NK-92 treated with Interleukin-12 subunit alpha and Interleukin-12 subunit beta, amount 100 ng/mL, for 24 hours (cell line): ENCODE results near the gene ALDH3B2.
"Not testable (repeated sequence)": the region's sequence is repeated elsewhere in the genome, so short reads cannot be mapped to it uniquely, and the experiment has no call there.

Experiments
- DNase-seq: peaks from one replicate; lab custom pipeline; 2025; lab: John Stamatoyannopoulos, UW

Gene ALDH3B2

DNA sequence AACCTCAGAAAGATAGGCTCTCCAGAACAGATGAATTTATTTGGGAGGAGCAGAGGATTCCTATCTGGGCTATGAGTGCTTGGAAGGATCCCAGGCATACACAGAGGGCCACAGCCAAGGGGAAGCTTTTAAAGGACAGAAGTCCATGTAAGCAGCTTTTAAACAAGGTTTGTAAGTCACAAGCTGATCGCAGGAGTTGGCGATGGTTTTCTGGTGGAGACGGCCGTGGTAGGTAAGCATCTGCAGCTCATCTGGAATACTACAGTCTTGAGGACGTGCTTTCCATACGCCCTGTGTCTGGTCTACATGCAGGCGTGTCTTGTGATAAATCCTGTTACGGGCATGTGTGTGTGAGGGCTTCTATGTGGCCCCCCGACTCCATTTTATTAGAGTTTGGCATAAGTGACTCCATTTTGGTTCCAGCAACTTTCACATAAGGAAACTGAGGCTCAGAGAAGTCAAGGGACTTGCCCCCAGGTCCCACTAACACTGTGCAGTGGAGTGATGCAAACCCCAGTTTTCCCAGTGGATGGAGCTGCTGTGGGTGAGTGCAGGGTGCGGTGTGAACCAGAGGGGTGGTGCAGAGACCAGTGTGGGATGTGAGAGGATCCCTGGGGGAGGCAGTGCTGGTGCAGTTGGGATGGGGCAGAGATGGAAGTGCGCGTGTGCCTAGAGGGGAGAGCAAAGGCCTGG is 12.1 kb downstream of the ALDH3B2 start:
- DNase-seq: no peak

DNA sequence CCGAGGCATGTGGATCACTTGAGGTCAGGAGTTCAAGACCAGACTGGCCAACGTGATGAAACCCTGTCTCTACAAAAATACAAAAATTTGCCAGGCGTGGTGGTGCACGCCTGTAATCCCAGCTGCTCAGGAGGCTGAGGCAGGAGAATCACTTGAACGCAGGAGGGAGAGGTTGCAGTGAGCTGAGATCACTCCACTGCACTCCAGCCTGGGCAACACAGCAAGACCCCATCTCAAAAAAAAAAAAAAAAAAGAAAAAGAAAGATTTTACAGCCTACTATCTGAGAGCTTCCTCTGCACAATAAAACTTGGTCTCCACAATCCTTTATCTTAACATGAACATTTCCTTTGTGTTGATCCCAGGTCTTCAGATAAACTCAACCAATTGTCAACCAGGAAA is 13.7 kb downstream of the ALDH3B2 start:
- not testable (repeated sequence) for DNase-seq

DNA sequence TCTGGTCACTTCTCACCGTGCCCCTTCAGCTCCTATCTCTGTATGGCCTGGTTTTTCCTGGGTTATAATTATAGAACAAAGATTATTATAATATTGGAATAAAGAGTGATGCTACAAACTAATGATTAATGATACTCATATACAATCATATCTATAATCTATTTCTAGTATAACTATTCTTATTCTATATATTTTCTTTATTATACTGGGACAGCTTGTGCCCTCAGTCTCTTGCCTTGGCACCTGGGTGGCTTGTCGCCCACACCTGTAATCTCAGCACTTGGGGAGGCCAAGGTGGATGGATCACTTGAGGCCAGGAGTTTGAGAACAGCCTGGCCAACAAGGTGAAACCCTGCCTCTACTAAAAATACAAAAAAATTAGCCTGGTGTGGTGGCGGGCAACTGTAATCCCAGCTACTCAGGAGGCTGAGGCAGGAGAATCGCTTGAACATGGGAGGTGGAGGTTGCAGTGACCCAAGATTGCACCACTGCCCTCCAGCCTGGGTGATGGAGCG is 14.7 kb downstream of the ALDH3B2 start:
- DNase-seq: not testable (repeated sequence)

DNA sequence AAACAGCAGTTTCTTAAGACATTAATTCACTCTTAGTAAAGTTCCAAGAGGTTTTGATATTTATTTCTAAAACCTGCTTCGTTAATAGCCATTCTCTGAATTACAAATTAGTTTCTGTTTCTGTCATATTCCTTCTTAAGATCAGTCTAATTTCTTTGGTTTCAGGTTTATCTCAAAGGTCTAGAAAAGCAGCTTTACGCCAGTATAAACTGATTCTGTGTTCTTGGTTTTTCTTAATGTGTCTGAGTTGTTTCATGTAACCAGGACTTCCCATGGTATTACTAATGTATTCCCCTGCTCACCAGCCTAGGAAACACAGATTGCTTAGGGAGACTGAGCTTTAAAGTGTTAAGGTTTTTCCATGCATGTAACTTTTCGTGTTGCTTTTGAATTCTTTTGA is 17.1 kb downstream of the ALDH3B2 start:
- no peak for DNase-seq

DNA sequence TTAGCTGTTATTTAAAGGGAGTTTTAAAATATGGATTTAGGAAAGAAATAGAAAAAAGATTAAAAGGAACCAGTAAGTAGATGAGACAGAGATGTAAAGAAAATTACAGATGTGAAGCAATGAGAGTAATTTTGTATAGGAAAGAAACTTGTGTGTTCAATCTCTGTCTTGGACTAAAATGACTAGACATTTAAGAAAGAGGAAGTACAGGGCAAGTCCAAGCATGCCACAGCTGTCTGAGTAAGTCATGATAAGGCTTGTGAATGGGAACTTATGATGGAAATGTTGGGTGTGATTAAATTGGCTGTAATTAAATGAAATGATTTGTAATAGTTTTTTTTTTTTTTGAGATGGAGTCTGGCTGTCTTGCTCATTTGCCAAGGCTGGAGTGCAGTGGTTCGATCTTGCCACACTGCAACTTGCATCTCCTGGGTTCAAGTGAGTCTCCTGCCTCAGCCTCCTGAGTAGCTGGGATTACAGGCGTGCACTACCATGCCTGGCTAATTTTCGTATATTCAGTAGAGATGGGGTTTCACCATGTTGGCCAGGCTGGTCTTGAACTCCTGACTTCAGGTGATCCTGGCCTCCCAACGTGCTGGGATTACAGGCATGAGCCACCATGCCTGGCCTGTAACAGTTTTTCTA is 18.0 kb downstream of the ALDH3B2 start:
- DNase-seq: no peak

DNA sequence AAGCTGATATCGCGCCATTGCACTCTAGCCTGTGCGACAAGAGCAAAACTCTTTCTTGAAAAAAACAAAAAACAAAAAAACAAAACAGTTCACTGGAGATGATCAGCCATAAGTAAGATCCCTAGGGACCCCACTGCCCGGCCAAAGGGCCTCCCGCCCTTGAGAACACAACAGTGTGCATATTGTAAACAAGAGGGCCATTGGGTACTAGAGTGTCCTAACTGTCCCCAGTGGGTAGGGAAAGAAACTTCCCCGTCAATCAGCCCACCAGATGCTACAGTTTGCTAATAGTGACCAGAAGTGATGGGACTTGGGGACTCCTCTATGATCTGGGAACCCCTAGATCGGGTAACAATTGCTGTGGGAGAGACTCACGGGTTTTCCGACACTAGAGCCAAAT is 20.2 kb downstream of the ALDH3B2 start:
- DNase-seq: no peak

DNA sequence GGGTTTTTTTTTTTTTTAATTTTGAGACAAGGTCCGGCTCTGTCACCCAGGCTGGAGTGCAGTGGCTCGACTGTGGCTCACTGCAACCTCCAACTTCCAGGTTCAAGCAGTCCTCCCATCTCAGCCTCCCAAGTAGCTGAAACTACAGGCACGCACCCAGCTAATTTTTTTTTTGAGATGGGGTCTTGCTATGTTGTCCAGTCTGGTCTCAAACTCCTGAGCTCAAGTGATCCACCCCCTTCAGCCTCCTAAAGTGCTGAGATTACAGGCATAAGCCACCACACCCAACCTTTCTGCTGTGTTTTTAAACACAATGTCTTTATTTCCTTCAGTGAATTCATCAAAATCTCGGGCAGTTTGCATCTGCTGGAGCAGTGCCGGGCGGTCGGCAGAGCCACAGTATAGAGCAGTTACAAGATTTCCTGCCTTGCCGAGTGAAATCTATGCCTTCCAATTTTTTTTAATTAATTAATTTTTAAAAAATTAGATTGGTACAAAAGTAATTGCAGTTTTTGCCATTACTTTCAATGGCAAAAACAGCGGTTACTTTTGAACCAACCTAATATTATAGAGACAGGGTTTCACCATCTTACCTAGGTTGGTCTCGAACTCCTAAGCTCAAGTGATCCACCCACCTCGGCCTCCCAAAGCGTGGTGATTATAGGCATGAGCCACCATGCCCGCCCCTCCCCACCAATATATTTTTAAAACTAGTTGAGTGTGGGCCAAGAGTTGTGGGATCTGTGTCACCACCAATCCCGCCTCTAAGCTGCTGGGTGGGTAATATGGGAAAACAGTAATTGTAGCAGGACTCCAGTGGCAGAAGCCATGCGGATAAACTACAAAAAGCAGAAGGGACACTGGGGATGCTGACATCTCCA is 21.2 kb downstream of the ALDH3B2 start:
- no peak for DNase-seq

DNA sequence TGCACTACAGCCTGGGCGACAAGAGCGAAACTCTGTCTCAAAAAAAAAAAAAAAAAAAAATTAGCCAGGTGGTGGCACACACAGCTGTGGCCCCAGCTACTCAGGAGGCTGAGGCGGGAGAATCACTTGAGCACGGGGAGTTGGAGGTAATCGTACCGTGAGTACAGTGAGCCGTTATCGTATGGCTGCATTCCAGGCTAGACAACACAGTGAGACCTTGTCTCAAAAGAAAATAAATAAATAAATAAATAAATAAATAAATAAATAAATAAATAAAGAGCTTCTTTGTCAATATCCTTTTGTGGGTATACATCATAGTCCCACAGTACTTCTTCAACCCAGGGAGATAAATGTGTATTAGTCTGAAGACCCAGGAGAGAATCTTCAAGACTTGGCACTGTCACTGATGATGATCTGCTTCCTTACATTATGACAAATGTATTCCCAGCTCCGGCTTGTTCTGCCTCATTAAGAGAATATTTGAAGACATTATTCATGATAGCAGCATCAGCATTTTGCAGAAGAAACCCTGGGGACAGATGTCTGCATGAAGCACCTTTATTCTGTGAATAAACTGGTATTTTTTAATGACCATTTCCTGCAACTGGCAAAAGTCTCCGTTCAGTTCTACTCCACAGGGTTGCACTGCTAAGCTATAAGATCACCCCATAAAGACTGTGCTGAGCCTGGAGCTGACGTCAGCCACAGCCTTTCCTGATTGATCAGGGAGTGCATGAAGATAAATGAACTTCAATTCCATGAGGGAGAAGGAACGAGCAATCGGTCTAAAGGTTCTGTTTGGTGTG is 22.2 kb downstream of the ALDH3B2 start:
- no peak for DNase-seq

DNA sequence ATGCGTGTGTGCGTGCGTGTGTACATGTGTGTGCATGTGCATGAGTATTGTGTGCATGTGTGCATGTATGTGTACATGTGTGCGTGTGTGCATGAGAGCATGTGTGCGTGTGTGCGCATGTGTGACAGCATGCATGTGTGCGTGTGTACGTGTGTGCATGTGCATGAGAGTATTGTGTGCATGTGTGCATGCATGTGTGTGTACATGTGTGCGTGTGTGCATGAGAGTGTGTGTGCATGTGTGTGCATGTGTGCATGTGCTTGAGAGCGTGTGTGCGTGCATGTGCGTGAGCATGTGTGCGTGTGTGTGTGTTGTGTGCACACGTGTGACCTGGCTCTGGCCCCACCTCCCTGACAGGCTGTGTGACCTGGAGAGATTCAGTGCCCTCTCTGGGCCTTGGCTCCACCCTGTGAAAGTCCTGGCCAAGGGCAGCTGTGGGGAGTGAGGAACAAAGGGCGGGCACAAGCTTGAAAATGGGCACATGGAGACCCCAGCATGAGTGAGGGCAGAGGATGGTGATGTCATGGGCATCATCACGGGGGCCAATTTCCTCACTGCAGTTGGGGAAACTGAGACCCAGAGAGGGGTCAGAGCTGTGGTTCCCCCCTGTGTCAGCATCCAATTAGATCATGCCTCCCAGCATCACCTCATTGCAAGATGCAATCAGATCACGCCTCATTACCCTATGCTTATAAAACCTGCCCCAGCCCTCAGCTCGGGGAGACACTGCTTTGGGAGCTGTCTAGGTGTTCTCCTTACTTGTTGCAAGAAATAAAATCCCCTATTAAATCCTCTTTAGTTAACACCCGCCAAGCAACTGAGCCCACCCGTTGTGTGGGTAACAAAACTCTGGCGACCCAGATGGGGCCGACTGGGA is 24.6 kb downstream of the ALDH3B2 start:
- no peak for DNase-seq

DNA sequence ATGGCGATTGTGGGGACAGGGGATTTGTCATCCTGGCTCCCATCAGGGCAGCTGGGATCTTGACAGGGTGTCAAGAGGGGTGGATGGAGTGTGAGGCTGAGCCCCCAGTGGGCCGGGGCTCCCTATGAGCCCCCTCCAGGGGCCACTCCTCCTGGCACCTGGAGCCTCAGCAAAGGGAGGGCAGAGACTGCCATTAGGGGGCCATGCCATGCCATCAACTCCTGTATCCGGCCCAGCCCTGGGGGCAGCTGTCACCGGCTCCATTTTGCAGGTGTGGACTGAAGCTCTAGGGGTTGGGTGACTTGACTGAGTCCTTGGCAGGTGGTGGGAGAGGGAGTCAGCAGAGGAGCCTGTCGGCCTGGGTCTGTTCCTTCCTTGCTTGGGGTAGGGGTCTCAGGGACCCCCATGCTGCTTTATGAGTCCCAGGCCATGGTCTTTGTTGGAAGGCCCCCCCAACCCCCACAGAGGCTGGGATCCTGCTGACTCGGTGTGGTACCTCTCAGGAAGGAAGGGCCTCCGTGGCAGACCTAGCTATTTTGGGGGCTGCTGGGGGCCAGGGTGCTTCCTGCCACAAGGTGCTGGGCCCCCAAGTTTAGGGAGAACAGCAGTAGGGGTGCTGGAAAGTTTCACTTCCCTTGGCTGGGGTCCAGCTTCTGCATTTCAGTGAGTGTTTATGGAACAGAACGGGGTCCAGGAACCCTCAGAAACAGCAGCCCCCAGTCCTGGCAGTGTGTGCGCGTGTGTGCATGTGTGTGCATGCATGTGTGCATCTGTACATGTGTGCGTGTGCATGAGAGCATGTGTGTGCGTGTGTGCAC is 25.4 kb downstream of the ALDH3B2 start:
- no peak for DNase-seq

DNA sequence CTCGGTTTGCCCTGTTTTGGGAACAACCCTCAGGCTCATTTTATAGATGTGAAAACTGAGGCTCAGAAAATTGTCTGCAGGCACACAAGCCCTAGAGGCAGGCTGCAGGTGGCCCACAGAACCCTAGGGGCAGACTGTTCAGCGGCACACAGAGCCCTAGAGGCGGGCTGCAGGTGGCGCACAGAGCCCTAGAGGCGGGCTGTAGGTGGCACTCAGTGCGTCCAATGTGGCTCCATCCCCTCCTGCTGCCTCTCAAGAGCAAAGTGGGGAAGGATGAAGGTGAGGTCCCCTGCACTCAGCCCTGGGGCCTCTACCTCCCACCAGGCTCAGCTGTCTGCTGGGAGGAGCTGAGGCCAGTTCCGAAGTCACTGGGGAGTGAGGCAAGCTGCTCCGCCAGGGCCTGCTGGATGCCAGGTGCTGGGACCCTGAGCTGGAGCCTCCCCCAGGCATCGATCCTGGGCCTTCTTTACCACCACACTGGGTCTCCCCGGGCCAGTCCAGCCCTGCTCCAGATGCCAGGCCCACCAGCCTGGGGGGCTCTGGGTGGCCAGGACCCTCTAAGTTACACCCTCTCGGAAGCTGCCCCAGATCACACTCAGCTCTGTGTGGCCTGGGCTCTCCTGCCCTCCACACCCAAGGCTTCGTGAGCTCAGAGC is 26.2 kb downstream of the ALDH3B2 start:
- DNase-seq: no peak

DNA sequence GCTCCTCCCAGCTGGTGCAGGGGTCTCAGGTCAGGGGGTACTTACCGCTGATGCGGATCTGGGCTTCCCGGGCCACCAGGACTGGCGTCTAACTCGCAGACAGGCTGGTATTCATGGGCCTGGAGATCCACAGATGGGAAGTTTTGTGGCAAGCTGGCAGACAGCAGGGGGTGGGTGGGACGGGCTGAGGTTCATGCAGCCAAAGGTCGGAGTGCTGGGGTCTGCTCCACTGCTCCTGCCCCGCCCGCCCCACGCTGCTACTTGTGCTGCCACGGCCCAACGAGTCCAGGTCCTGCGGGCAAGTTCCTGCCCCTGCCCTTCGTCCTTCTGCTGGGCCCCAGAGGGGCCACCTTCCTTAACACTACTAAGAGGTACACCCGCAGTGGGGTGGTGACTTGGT is 27.0 kb downstream of the ALDH3B2 start:
- DNase-seq: no peak

DNA sequence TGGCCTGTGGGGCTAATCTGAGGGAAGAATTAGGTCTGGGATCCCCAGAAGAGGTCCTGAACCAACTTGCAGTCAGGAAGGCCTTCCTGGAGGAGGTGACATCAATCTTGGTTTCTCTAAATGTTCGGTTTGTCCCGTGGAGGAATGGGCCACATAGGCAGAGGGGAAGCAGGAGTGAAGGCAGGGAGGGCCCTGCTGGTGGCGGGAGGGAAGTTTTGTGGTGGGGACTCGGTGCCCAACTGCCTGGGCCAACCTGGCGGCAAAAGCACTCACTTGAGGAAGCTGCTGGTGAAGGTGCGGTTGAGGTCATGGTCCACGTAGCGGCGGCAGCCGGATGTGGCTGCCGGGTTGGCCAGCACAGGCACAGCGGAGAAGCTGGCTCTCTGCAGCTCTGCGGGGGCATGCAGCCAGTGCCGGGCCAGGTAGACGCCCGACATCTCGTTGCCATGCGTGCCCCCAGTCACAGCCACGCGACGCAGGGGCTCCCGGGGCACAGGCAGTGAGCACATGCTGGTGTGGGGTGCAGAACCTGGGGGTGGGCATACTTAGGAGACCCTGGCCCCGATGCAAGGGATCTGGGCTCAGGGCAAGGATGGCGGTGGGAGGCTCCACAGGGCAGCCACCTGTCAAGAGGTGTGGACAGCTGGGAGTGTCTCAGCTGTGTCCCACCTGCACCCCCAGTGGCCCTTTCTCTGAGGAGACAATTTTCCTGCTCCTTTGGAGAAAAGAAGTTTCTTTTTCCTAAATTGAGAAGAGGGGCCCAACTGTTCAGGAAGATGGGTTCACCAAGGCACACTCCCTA is 27.7 kb downstream of the ALDH3B2 start:
- peak; percentile 71 for DNase-seq

DNA sequence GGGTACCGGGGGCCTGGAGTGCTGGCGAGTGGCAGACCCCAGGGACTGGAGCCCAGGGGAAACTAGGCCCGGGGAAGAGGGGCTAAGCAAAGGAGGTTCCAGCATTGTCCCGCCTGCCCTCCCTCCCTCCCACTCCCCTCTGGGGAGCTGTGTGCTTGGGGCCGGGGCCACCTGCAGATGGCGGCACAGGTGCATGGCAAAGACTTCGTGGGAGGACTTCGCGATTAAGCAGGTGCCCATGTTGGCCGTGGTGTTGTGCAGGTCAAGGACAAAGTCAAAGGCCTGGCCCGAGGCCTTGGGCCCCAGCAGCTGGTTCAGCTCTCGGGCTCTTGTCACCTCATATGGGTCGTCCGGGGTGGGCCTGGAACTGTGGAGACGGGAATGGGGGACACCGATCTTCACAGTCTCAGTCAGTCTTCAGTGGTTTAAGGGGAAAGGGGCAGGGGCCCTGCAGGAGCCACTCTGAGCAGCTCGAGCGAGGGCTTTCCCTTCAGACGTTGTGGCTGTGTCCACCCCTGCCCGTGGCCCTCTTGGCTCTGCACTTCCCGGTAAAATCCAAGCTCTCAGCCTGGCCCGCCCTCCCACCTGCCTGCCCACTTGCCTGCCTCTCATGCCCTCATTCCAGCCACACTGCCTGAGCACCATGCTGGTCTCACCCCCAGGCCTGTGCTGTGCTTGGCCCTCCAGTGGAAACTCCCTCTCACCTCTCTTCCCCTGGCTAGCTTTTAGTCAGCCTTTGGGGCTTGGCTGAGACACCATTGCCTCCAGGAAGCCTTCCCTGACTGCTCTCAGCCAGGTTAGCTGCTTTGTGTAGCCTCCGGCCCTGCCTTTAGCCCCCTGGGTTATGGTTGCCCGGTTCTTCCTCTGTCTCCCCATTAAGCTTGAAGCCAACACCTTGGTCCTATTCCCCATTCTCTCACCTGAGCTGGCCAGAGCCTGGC is 28.6 kb downstream of the ALDH3B2 start:
- no peak for DNase-seq

DNA sequence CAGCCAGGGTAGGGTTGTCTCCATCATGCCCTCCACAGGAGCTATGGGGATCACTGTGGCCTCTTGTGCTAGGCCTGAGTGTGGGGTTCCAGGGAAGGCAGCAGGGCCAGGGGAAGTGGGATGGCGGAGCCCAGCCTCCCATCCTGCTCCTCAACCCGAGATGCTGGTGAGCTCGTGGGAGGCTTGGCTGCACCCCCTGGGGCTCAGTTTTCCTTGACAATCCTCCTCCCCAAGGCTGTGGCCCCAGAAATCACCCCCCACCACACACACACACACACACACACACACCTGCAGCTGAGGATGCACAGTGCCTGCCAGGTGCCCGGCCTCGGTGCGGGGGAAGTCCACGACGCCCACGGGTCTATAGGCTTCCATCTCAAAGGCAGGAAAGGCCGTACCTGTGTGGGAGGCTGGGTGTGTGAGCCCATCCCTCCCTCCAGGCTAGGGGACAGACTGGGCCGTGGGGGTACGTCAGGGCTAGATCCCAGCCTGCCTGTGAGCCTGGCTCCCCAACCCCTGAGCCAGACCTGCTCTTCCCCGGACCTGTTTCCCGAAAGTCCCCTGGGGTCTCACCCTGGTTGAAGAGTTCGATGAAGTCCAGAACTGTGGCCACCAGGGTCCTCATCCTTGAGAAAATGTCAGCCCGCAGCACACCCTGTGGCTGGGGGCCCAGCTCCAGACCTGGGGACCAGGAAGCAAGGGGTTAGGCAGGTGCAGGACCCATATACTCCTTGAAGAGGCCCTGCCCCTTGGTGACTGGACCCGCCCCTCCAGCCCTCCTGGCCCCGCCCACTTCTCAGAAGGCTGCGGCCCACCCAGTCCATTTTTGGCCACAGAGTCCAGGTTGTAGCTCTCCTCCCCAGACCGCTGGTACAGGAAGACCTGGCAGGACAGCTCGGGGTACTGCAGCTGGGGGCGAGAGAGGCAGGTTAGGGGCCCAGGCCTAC is 29.7 kb downstream of the ALDH3B2 start:
- no peak for DNase-seq

DNA sequence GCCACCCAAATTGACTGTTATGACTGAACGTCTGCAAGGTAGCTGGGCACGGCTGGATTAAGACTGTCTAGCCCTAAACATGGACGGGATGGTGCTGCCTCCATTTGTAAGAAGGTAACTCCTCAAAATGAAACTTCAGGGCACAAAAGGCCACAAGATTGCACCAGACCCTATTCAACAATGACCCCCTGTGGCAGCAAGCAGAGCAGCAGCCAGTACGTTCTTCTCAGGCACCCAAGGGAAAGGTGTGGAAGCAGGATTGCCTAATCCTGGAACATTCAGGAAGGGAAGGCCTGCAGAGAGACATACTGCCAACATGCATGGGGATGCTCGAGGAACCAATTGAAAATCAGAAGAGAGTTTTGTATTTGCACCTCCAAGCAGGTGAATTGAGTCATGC is 30.4 kb downstream of the ALDH3B2 start:
- DNase-seq: no peak
